Stimulated activated effector memory CD8-positive, alpha-beta T cell treated with anti-CD3 and anti-CD28 coated beads, Interleukin-12 subunit alpha, Interleukin-12 subunit beta, amount 100 ng/mL, for 72 hours (primary cell): ENCODE results near the gene SNORC.

ENCODE experiments used
- ATAC-seq: fragments of 150-1000 bp; cut with Tn5 transposase; 2 replicates; pipeline ENCODE4 v1.10.0; 2021
- DNase-seq, 2 donors: peaks; one replicate each; pipeline ENCODE4 v3.0.0; 2021 to 2022; ENCODE audit warnings: low spot score in 2 of 2
- H3K27ac Mint-ChIP-seq: one replicate; pipeline ENCODE4 v1.8.0; 2022; ENCODE audit warnings: mild to moderate bottlenecking, mixed read lengths
- H3K36me3 Mint-ChIP-seq: one replicate; pipeline ENCODE4 v1.8.0; 2022; ENCODE audit warnings: mild to moderate bottlenecking, mixed read lengths
- H3K4me1 Mint-ChIP-seq: one replicate; pipeline ENCODE4 v1.8.0; 2022; ENCODE audit warnings: mixed read lengths
- H3K4me3 Mint-ChIP-seq: one replicate; pipeline ENCODE4 v1.8.0; 2022; ENCODE audit warnings: mild to moderate bottlenecking, mixed read lengths
- H3K9me3 Mint-ChIP-seq: one replicate; pipeline ENCODE4 v1.8.0; 2022; ENCODE audit warnings: mixed read lengths

The SNORC gene

DNA sequence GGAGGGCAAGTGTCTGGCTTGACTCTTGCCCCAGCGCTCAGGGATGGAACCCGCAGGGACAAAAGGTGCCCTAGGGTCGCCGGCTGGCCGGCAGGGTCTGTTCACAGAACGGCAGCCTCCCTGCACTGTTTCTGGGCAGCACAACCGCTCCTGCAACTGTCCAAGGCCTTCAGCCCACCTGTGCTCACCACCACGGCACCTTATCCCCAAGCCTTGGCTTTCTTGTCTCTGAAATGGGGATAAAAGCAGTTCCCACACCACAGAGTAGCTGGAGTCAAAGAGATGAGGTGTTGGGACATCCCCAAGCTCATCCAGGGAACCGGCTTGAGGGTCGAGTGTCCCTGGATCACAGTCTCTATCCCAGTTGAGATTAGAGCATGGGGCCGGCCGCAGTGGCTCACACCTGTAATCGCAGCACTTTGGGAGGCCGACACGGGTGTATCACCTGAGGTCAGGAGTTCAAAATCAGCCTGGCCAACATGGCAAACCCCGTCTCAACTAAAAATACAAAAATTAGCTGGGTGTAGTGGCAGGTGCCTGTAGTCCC, 4.7 kb downstream of the SNORC start:
- Mint-ChIP-seq H3K27ac (no peak overlapping the region), H3K4me1 (peaks cover 9% of the 10 kb centered on the region), H3K4me3 (peak overlapping the region; percentile 53), H3K36me3 (no peaks in the 10 kb centered on the region), H3K9me3 (no peaks in the 10 kb centered on the region)
- ATAC-seq (no peak), DNase-seq (no peak)

DNA sequence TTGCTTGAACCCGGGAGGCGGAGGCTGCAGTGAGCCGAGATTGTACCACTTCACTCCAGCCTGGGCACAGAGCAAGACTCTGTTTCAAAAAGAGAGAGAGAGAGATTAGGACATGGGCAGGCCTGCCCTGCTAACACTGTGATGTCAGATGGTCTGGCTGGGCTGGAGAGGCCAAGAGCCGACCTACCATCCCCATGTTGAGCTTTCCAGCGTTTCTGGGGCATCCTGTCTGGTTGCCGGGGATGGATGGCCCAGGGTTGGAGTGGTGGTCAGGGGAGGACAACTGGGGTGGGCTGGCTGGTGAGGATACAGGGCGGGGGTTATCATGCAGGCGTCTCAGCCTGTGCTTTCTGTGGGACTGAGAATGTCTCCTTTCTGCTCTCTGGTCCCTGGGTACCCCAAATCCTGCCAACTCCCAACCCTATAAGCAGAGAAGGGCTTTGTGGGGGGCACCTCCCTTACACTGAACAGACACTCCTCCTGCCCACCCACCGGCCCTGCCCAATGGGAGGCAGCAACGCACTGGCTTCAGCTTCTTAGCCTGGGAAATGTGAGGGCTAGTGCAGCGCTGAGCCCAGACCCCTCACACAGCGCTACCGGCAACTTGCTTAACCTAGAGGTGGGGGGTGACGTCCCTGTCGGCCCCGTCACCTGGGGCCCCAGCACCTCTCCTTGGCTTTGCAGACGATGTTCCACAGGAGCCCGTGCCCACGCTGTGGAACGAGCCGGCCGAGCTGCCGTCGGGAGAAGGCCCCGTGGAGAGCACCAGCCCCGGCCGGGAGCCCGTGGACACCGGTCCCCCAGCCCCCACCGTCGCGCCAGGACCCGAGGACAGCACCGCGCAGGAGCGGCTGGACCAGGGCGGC, 5.4 kb downstream of the SNORC start:
- peaks cover 14% of the 10 kb centered on the region for H3K4me1 Mint-ChIP-seq
- H3K36me3 Mint-ChIP-seq, result no peaks in the 10 kb centered on the region
- ATAC-seq (no peak), DNase-seq (no peak)
- H3K4me3 Mint-ChIP-seq, result peak overlapping the region; percentile 53
- no peaks in the 10 kb centered on the region for H3K9me3 Mint-ChIP-seq
- H3K27ac Mint-ChIP-seq, result no peak overlapping the region

DNA sequence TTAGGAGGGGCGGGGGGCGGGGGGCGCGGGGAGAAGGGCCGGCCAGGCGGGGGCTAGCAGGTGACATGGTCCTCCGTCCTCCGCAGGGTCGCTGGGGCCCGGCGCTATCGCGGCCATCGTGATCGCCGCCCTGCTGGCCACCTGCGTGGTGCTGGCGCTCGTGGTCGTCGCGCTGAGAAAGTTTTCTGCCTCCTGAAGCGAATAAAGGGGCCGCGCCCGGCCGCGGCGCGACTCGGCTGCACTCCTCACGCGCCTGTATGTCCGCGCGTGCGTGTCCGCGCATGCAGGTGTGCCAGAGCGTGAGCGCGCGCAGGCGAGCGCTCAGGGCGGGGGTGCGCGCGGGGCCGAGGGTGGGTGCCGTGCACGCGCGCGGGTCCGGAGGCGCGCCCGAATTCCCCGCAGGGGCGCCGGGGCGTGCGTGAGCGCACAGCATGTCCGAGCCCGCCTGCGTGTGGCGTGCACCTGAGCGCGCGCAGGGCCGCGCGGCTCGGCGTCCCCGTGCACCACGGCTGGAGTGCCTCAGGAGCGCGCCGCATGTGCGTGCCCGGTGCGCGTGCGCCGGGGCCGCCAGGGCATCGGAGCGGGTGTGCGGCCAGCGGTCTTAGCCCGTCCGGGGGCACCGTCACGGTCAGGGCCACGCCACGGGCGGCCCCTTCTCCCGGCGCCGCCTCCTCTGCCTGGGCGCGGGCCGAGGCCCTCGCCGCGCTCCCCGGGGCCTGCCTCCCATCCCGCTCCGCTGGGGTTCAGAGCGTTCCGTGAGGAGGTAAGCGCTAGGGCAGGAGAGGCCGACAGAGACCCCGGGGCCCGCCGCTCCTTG, 6.3 kb downstream of the SNORC start:
- DNase-seq (no peak), ATAC-seq (peak; percentile 43)
- Mint-ChIP-seq H3K27ac (no peak overlapping the region), H3K4me1 (peaks cover 15% of the 10 kb centered on the region), H3K9me3 (no peaks in the 10 kb centered on the region), H3K4me3 (peak overlapping the region; percentile 53), H3K36me3 (no peaks in the 10 kb centered on the region)

DNA sequence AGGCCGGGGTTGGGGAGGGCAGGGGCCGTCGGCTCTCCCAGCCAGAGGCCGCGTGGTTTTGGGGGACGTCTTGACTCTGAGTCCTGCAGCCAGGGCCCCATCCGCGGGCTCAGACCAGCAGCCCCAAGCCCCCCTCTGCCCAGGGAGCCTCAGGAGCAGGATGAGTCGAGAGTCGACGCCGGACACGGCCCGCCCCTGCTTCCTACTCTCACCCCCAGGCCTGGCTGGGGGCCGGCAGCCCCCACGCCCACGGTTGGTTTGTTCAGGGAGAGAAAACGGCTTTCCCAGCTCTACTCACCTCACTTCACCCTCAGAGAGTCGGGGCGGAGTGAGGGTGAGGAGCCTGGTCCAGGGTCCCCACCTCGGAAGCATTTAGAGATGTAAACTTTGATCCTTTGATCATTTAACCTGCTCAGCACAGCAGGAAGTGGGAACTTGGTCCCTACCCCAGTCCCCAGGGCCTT, 6.9 kb downstream of the SNORC start:
- H3K36me3 Mint-ChIP-seq, result no peaks in the 10 kb centered on the region
- H3K9me3 Mint-ChIP-seq, result no peaks in the 10 kb centered on the region
- H3K4me3 Mint-ChIP-seq, result peak overlapping the region; percentile 39
- ATAC-seq (no peak), DNase-seq (no peak)
- no peak overlapping the region for H3K27ac Mint-ChIP-seq
- H3K4me1 Mint-ChIP-seq, result peaks cover 15% of the 10 kb centered on the region

DNA sequence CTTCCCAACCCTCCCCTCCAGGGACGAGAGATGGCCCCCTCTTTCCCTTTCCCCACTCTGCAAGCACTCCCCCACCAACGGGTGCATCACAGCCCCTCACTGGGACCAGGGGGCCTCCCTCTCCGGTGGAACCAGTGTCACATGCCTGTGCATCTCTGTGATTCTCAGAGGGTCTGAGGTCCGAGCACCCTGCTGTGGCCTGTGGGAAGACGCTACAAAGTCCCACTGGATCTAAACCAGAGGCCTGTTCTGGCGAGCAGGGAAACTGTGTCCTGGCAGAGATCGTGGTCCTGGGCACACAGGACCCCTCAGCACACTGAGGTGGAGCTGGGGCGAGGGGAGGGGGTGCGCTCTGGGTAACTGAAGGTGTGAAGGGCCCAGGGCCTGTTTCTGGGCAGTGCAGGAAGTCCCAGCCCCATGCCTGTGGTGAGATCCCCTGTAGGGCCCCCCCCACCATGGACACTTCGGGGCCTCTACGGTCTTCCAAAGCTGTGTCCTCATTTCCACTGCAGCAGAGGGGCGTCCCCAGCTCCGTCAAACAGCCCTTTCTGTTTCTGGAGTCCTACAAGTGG, 8.0 kb downstream of the SNORC start:
- Mint-ChIP-seq H3K9me3 (no peaks in the 10 kb centered on the region), H3K36me3 (no peaks in the 10 kb centered on the region), H3K4me3 (peak overlapping the region; percentile 39), H3K4me1 (peaks cover 15% of the 10 kb centered on the region), H3K27ac (no peak overlapping the region)
- ATAC-seq (no peak), DNase-seq (no peak)

DNA sequence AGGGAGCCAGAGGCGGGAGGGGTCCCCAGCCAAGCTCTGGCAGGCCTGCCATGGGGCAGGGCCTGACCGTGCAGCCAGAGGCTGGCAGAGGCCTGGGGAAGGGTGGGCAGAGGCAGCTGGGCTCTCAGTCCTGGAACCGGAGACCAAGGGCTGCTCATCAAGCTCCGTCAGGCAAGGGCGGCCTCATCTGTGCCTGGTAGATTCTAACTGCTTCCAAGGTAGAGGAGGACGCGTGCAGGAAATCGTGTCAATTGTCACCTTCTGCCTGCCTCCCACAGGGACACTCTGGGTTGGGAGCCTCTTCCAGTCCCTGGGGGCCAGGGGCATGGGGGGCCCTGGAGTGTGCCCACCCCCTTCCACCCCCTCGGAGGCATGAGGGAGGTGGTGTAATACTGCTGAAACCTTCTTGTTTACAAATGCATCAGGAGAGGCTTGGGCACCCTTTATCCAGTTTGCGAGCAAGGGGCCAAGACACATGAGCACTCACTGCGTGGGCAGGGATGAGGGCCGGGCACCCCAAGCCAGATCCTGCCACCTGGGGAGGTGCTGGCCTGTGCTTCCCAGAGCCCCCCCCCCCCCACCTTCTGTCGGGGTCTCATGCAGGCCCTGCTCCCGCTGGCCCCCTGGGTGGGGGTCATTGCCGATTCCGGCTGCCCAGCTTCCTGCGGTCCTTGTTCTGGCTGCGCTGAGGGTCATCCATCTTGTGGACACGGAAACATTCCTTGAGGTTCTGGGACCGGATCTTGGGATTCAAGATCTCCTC, 9.0 kb downstream of the SNORC start:
- H3K4me1 Mint-ChIP-seq, result peaks cover 15% of the 10 kb centered on the region
- ATAC-seq, result no peak
- no peak overlapping the region for H3K4me3 Mint-ChIP-seq
- DNase-seq, result no peak
- H3K9me3 Mint-ChIP-seq, result no peaks in the 10 kb centered on the region
- H3K27ac Mint-ChIP-seq, result no peak overlapping the region
- H3K36me3 Mint-ChIP-seq, result no peaks in the 10 kb centered on the region

DNA sequence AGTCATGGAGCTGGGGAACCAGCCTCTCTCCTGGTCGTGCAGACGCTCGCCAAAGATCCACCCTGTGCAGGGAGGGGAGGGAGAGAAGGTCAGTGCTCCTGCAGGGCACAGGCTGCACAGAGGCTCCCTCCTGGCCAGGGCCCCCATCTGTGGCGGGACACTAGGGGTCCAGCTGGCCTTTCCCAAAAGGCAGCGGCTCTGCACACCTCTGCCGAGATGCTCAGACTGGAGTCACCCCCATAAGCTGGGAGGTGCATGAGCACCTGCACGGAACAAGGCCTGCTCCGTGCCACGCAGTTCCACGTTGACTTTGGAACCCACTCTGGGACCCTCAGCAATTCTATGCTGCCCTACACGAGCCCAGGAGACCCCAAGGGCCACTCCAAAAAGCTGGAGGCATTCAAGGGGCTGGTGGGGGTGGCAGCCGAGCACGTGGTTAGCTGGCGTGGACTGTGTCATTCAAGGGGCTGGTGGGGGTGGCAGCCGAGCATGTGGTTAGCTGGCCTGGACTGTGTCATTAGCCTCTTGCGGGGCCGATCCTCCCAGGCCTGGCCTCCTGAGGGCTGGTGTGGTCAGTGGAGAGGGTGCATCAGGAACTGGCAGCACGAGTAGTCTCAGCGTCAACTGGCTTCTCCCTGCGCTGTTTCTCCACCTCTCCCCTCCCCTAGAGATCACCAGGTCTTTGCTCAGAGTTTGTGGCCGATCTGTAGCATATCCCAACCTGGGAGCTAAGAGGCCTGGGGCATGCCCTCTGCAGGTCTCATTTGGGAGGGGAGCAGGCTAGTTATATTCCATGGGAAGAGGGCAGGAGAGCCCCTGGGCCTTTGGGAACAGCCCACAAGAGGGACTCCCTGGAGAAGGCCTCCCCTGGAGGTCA, 9.8 kb downstream of the SNORC start:
- Mint-ChIP-seq H3K4me1 (peaks cover 14% of the 10 kb centered on the region), H3K4me3 (no peak overlapping the region), H3K27ac (no peak overlapping the region), H3K36me3 (no peaks in the 10 kb centered on the region), H3K9me3 (no peaks in the 10 kb centered on the region)
- no peak for DNase-seq
- ATAC-seq, result no peak

DNA sequence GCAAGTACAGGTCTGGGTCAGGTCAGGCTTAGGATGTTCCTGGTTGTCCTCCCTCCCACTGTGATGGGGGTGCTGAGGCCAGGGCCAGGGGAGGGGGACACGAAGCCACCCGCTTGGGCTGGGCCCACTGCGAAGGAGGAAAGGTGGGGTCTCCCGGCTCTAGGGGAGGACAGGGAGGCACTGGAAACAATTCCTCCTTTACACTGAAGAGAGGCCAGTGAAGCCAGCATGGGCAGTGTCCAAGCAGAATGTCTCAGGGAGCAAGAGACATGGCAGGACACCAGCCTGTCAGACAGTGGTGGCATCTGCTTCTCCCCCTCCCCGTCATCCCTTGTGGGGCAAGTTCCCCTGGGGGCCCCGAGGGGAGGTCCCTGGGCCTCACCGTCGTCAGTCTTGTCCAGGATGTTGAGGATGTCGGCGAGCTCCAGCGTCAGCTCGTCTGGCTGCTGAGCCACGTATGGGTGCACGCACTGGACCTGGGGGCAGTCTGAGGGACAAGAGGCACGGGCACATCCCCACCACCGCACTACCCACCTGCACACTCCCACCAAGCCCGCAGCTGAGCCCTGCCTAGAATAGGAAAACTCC, 10.8 kb downstream of the SNORC start:
- ATAC-seq (no peak), DNase-seq (no peak)
- Mint-ChIP-seq H3K9me3 (no peaks in the 10 kb centered on the region), H3K4me1 (peaks cover 6% of the 10 kb centered on the region), H3K36me3 (no peaks in the 10 kb centered on the region), H3K27ac (no peak overlapping the region), H3K4me3 (no peak overlapping the region)

DNA sequence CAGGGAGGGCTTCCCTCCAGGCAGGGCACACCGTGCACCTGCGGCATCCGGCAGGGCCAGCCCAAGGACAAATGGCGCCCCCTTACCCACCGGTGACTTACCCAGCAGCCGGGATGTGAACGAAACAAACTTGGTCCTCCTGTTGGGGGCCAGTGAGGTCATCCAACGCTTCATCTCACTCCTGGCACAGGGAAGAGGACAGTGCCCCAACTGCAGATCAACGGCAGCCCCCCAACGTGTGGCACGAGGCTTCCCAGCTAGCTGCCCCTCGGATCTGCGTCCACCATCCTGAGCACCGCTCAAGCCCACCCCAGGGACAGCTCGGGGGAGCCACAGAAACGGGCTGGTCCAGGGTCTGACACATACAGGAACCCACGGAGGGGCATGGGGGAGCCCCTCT, 12.0 kb downstream of the SNORC start:
- Mint-ChIP-seq H3K36me3 (no peaks in the 10 kb centered on the region), H3K4me3 (no peak overlapping the region), H3K27ac (no peak overlapping the region), H3K9me3 (no peaks in the 10 kb centered on the region), H3K4me1 (peaks cover 11% of the 10 kb centered on the region)
- ATAC-seq, result no peak
- DNase-seq, result no peak

DNA sequence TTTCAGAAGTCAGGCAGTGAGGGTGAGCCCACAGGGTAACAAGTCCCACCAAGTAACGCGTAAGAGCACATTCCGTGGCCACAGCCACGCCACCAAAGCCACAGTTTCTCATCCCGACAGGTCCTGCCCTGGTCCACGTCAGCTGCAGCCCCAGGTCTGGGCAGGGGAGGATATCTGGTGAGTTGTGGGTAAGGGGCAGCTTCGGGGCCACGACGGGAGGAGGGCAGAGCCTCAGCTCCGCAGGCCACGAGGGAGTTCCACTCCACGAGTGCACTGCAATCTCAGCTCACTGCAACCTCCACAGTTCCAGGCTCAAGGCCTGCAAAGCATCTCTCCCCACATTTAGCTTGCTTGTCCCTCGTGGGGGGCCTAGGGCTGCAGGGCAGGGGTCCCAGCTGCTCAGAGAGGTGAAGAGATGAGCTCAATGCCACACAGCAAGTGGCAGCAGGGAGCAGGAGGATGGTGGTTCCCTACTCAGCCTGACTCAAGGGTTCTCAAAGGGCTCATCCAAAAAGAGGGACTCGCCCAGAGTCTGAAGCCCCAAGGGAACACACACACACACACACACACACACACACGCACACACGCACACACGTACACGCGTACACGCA, 12.5 kb downstream of the SNORC start:
- Mint-ChIP-seq H3K4me3 (no peak overlapping the region), H3K27ac (no peak overlapping the region), H3K9me3 (no peaks in the 10 kb centered on the region), H3K36me3 (no peaks in the 10 kb centered on the region), H3K4me1 (peaks cover 11% of the 10 kb centered on the region)
- ATAC-seq (no peak), DNase-seq (no peak)

DNA sequence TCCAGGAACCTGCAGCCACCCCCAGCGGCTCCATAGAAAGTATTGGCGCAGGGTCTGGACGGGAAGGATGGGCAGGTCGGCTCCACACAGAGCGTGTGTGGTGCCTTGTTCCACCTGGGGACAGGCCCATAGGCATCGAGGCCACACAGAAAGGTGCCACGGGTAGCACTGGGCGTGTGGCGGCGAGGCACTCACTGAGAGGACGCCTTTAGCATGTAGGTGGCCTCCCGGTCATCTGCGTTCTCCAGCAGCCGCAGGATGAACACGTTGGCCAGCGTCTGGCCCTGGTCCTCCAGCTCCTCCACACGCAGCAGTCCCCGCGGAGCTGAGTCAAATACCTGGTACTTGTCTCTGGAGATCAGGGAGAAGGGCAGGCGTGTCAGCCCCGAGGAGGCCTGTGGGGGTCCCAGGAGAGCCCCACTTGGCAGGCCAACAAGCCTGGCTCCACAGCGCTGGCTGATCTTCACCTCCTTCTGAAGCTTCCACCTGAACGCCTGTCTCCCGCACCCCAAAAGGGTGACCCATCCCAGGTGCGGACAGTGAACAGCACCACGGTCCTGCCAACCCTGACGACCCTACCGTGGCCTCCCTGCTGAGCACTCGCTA, 13.2 kb downstream of the SNORC start:
- Mint-ChIP-seq H3K4me1 (peaks cover 11% of the 10 kb centered on the region), H3K27ac (no peak overlapping the region), H3K36me3 (no peaks in the 10 kb centered on the region), H3K9me3 (no peaks in the 10 kb centered on the region), H3K4me3 (no peak overlapping the region)
- ATAC-seq (no peak), DNase-seq (no peak)

DNA sequence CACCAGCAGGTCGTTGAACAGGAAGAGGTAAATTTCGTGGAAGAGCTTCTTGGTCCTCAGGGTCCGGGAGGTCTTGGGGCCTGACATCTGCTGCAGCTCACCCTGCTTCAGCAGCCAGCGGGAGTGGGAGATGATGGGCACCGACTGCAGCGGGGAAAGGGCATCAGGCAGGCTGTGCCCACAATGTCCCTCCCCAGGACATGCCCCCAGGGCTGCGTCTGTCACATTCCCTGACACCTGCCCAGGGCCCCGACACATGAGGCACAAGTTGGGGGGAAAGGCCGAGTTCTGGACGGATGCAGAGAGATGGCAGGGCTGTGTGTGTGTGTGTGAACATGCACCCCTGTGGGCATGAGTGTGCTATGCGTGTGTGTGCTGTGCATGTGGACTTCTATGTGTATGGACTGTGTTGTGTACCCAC, 13.9 kb downstream of the SNORC start:
- ATAC-seq, result no peak
- Mint-ChIP-seq H3K4me3 (no peak overlapping the region), H3K4me1 (peaks cover 11% of the 10 kb centered on the region), H3K9me3 (no peaks in the 10 kb centered on the region), H3K27ac (peak overlapping the region; percentile 65), H3K36me3 (no peaks in the 10 kb centered on the region)
- no peak for DNase-seq

DNA sequence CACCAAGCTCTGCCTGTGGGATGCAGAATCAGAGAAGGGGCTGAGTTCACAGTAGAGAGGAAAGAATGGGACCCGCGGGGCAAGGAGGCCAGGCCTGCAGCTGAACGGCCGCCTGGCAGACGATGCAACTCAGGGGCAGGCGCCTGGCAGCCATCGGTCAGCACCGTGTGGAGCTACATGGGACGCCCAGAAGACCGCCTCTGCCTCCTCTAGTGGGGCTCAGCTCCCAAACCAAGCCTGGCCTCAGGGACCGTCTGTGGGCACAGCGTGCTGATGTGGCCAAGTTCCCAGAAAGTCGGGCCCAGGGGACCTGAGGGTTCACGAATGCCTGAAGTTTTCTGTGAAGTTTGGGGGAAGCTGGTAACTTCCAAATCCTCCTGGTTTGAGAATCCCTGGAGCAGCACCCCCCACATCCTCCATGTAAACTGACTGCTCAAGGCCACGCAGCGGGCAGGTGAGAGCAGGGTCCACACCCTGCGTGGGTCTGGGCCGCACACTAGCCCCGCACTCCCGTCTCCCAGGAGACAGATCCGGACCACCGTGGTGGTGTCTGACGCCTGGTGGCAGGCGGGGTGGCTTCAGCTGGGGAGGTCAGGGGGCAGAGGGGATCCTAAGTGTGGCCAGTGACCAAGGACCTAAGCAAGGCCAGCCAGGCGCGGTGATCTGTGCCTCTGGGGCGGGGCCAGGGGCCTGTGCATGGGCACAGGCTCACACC, 14.6 kb downstream of the SNORC start:
- H3K36me3 Mint-ChIP-seq, result no peaks in the 10 kb centered on the region
- H3K9me3 Mint-ChIP-seq, result no peaks in the 10 kb centered on the region
- no peak overlapping the region for H3K27ac Mint-ChIP-seq
- ATAC-seq, result no peak
- no peak for DNase-seq
- no peak overlapping the region for H3K4me3 Mint-ChIP-seq
- peaks cover 11% of the 10 kb centered on the region for H3K4me1 Mint-ChIP-seq
